CD4-positive, alpha-beta T cell (primary cell): ENCODE data around the gene SLAMF9. TPM values are rescaled to one million over a fixed set of nuclear protein-coding genes. Genes with fewer than 3 reads are reported as not detected.
A peak's percentile ranks its signal among the peaks of the same experiment; 100 is the strongest.

Experiments used
- ATAC-seq: fragments of 200-7000 bp; cut with Tn5 transposase; one replicate; pipeline ENCODE4 v1.10.0; 2022; ENCODE audit warnings: mild to moderate bottlenecking; ENCODE audit not compliant: poor library complexity
- CTCF ChIA-PET: fragments of 350-600 bp; sonication (Branson Sonifier 250); formaldehyde crosslinking; loops from one replicate; lab custom pipeline; 2021; ENCODE audit warnings: antibody characterized with exemption, inconsistent platforms; lab: Charles Lee
- POLR2A ChIA-PET: fragments of 350-600 bp; sonication (Branson Sonifier 250); formaldehyde crosslinking; loops from one replicate; lab custom pipeline; 2021; ENCODE audit warnings: antibody characterized with exemption, inconsistent platforms; lab: Charles Lee
- DNase-seq, 14 experiments: peaks; one replicate each; pipeline ENCODE4 v3.0.0-alpha.2; 2013 to 2020; ENCODE audit warnings: mixed read lengths in 2 of 14
- H3K27ac ChIP-seq, 2 donors: one replicate each; pipeline versions ENCODE4 v1.5.1 to v1.7.0; 2013; ENCODE audit warnings: low read length in 2 of 2, low read depth in 1 of 2, mild to moderate bottlenecking in 1 of 2
- H3K27me3 ChIP-seq, 2 experiments: 1 replicate in 1 of 2; 2 replicates in 1 of 2; pipeline versions ENCODE4 v1.6.1 to v1.7.0; 2013; ENCODE audit warnings: low read length in 2 of 2, control low read depth in 1 of 2, mild to moderate bottlenecking in 1 of 2, moderate library complexity in 1 of 2; ENCODE audit not compliant: insufficient read depth in 2 of 2, control insufficient read depth in 1 of 2
- H3K36me3 ChIP-seq: one replicate; pipeline ENCODE4 v1.6.1; 2013; ENCODE audit warnings: low read length, control low read depth; ENCODE audit not compliant: insufficient read depth
- H3K4me1 ChIP-seq: one replicate; pipeline ENCODE4 v1.6.1; 2013; ENCODE audit warnings: low read length, control low read depth; ENCODE audit not compliant: insufficient read depth
- H3K4me3 ChIP-seq: one replicate; pipeline ENCODE4 v1.5.1; 2013; ENCODE audit warnings: mild to moderate bottlenecking, low read length, moderate library complexity
- H3K9me3 ChIP-seq, 2 experiments: 1 replicate in 1 of 2; 2 replicates in 1 of 2; pipeline versions ENCODE4 v1.6.1 to v1.7.0; 2013; ENCODE audit warnings: low read length in 2 of 2, mild to moderate bottlenecking in 2 of 2, control low read depth in 1 of 2, moderate library complexity in 1 of 2; ENCODE audit not compliant: control insufficient read depth in 1 of 2, insufficient read depth in 1 of 2
- H3K27ac Mint-ChIP-seq: one replicate; pipeline ENCODE4 v1.8.0; 2020; ENCODE audit warnings: mixed read lengths
- H3K27me3 Mint-ChIP-seq: one replicate; pipeline ENCODE4 v1.8.0; 2021; ENCODE audit warnings: mixed read lengths
- H3K36me3 Mint-ChIP-seq: one replicate; pipeline ENCODE4 v1.8.0; 2021; ENCODE audit warnings: low read depth, mixed read lengths
- H3K4me1 Mint-ChIP-seq: one replicate; pipeline ENCODE4 v1.8.0; 2021; ENCODE audit warnings: low read depth, mixed read lengths
- H3K4me3 Mint-ChIP-seq: one replicate; pipeline ENCODE4 v1.8.0; 2020; ENCODE audit warnings: mild to moderate bottlenecking, mixed read lengths
- H3K9me3 Mint-ChIP-seq: one replicate; pipeline ENCODE4 v1.8.0; 2020; ENCODE audit warnings: mixed read lengths
- CTCF ChIP-seq: fragments of 200-600 bp; IDR thresholded peaks from one replicate; pipeline ENCODE4 v1.8.0; 2022; ENCODE audit warnings: antibody characterized with exemption, mild to moderate bottlenecking
- intact Hi-C, 2 experiments: fragments of 100-400 bp; cut with DNase I in 1 of 2; cut with micrococcal nuclease in 1 of 2; formaldehyde crosslinking; loops; one replicate each; pipeline versions ENCODE4 v1.15.1 to v1.9.0; 2023 to 2025; cut with DNase I, micrococcal nuclease
- total RNA-seq, 174 experiments: library from RNA in 2 of 174; stranded (reverse) in 2 of 174; gene quantifications; one replicate each; pipeline ENCODE4 v1.2.3 and lab custom pipeline; 2021 to 2026

SLAMF9 gene
- total RNA-seq, 2 experiments from 2014 or later = not detected

- ATAC-seq (no peak), DNase-seq (peak in 1 of 14 experiments; percentile 16)
- H3K4me1 ChIP-seq = peaks cover 72% of the 10 kb centered on the region
- Mint-ChIP-seq H3K36me3 (peaks cover 69% of the 10 kb centered on the region), H3K27me3 (no peaks in the 10 kb centered on the region), H3K4me1 (peaks cover 71% of the 10 kb centered on the region), H3K9me3 (no peaks in the 10 kb centered on the region), H3K4me3 (peak overlapping the region; percentile 26), H3K27ac (peak overlapping the region; percentile 73)
- no peak overlapping the region for H3K4me3 ChIP-seq
- H3K9me3 ChIP-seq = no peaks in the 10 kb centered on the region
- TF ChIP-seq CTCF = no peak
- H3K27ac ChIP-seq = peak overlapping the region in 1 of 2 donors; percentile 29
- intact Hi-C loops = no loop called here
- CTCF ChIA-PET = no interaction called here
- peaks cover 61% of the 10 kb centered on the region for H3K36me3 ChIP-seq
- no peaks in the 10 kb centered on the region for H3K27me3 ChIP-seq
- POLR2A ChIA-PET = no interaction called here
These were observed 36.3 kb downstream of the SLAMF9 start for GRCh38 chr1:159917533-159918351.

GRCh38 chr1:159916242-159917051 lies 37.6 kb downstream of the SLAMF9 start:
- Histone ChIP-seq H3K27me3 (no peaks in the 10 kb centered on the region), H3K36me3 (peaks cover 49% of the 10 kb centered on the region), H3K4me1 (peaks cover 72% of the 10 kb centered on the region), H3K9me3 (no peaks in the 10 kb centered on the region), H3K4me3 (no peak overlapping the region), H3K27ac (no peak overlapping the region)
- peaks cover 73% of the 10 kb centered on the region for H3K4me1 Mint-ChIP-seq
- H3K36me3 Mint-ChIP-seq = peaks cover 61% of the 10 kb centered on the region
- peak overlapping the region; percentile 45 for H3K27ac Mint-ChIP-seq
- POLR2A ChIA-PET = interaction anchor here (0.5 to 1.5 kb wide), 2 partner anchors 9 to 1615 kb away, joined by 3 to 11 read pairs; partner anchors contain the start of gene TAGLN2
- no peak for TF ChIP-seq CTCF
- H3K4me3 Mint-ChIP-seq = peak overlapping the region; percentile 25
- intact Hi-C loops = no loop called here
- H3K9me3 Mint-ChIP-seq = no peaks in the 10 kb centered on the region
- peak in 1 of 14 experiments; percentile 13 for DNase-seq
- CTCF ChIA-PET = interaction anchor here (1.4 kb wide), 1 partner anchor 9 kb away, joined by 4 read pairs; no protein-coding TSS in a partner anchor
- ATAC-seq = no peak
- no peaks in the 10 kb centered on the region for H3K27me3 Mint-ChIP-seq

GRCh38 chr1:159915571-159916241 lies 38.3 kb downstream of the SLAMF9 start:
- Histone ChIP-seq H3K4me3 (no peak overlapping the region), H3K9me3 (no peaks in the 10 kb centered on the region), H3K36me3 (peaks cover 41% of the 10 kb centered on the region), H3K4me1 (peaks cover 72% of the 10 kb centered on the region), H3K27me3 (no peaks in the 10 kb centered on the region), H3K27ac (peak overlapping the region in 1 of 2 donors; percentile 12)
- H3K36me3 Mint-ChIP-seq = peaks cover 53% of the 10 kb centered on the region
- DNase-seq (peak in 1 of 14 experiments; percentile 22), ATAC-seq (no peak)
- peak overlapping the region; percentile 25 for H3K4me3 Mint-ChIP-seq
- intact Hi-C loops = no loop called here
- POLR2A ChIA-PET = interaction anchor here (1.1 to 1.5 kb wide), 2 partner anchors 8 to 10 kb away, joined by 4 to 11 read pairs; partner anchors contain the start of gene TAGLN2
- H3K27ac Mint-ChIP-seq = peak overlapping the region; percentile 45
- H3K27me3 Mint-ChIP-seq = no peaks in the 10 kb centered on the region
- CTCF ChIA-PET = interaction anchor here (1.4 kb wide), 1 partner anchor 8 kb away, joined by 4 read pairs; no protein-coding TSS in a partner anchor
- H3K9me3 Mint-ChIP-seq = no peaks in the 10 kb centered on the region
- TF ChIP-seq CTCF = no peak
- peaks cover 73% of the 10 kb centered on the region for H3K4me1 Mint-ChIP-seq
